ENCODE measurements around the gene SLC35F3.

DNA sequence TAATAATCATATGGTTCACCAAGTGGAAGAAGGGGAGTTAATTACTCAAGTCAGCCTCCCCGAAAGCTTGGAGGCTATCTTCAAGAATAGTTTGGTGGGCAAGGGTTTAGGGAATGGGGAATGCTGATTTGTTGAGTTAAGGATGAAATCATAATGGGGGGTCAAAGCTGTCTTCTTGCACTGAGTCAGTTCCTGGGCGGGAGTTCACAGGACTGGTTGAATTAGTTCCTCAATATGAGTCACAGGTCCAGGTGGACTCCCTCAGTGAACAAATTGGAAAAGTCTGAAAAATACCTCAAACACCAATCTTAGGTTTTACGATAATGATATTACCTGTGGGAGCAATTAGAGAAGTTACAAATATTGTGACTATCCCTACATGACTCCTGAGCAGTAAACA is 353.6 kb downstream of the SLC35F3 start:
- TF ChIP-seq, protein P1, sequence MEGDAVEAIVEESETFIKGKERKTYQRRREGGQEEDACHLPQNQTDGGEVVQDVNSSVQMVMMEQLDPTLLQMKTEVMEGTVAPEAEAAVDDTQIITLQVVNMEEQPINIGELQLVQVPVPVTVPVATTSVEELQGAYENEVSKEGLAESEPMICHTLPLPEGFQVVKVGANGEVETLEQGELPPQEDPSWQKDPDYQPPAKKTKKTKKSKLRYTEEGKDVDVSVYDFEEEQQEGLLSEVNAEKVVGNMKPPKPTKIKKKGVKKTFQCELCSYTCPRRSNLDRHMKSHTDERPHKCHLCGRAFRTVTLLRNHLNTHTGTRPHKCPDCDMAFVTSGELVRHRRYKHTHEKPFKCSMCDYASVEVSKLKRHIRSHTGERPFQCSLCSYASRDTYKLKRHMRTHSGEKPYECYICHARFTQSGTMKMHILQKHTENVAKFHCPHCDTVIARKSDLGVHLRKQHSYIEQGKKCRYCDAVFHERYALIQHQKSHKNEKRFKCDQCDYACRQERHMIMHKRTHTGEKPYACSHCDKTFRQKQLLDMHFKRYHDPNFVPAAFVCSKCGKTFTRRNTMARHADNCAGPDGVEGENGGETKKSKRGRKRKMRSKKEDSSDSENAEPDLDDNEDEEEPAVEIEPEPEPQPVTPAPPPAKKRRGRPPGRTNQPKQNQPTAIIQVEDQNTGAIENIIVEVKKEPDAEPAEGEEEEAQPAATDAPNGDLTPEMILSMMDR (IDR thresholded peaks at IDR 0.05; ENCODE audit: low read depth, low read length, poor library complexity, severe bottlenecking): no peak
- no peak for TF ChIP-seq EZH2phosphoT487 (IDR thresholded peaks at IDR 0.05; ENCODE audit: borderline replicate concordance, low read length)
